ENCODE measurements around the gene ERLEC1.

ERLEC1 gene

DNA sequence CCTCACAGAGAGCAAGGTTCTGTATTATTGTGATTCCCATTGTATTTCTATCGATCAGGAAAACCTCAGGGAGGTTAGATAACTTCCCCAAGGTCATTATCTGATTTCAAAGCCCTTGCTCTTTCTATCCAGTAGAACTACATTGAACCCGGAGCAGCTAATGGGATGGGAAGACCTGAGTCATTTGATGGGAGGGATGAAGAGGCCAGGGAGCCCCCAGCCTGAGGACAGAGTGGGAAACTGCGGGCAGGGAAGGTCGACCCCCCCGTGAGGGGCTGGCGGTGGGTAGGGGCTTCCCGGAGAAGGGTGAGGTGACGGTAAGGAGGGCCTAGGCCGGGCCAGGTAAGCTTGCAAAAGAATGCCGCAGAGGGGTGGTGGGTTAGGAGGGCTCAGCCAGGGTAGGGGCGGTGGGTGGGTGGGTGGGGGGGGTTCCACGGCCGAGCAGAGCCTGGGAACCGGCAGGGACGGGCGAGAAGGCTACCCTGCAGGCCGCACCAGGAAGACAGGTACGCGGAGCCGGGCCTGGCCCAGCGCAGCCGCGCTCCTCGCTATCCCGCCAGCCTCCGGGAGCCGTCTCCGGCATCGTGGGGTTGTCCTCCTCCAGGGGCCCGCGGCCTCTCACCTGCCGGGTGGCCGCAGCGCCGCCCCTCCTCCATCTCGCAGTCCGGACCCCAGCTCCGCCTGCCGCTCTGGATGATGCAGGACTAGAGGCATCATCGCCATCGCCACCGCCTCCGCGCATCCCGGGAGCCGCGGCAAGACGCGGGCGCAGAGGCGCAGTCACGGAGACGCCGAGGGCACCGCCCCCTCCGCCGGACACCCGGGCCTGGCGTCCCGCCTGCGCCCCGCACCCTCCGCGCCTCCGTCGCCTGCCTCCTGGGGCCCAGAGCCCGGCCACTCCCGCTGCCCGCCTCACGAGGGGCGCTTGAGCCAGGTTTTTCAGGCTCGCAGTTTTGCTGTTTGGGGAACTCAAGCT is 72.7 kb downstream of the ERLEC1 start, which contains the start of gene GPR75:
Gene GPR75, minus strand, starts transcription at position 762 of the 976 bp plus-strand sequence. CDS start 5,211 bp downstream, outside the sequence.
- DNase-seq (ENCODE audit: low read depth): no peak
- peak within 1 kb of the TSS; percentile 31 for H3K4me3 ChIP-seq (ENCODE audit: control insufficient read depth, low read depth, low read length)
- no peak for TF ChIP-seq CTCF (IDR thresholded peaks at IDR 0.05; ENCODE audit: control insufficient read depth, insufficient read depth, low read depth, low read length, missing control alignments)

GRCh38 chr2:53861824-53862223 is 75.0 kb downstream of the ERLEC1 start:
- no peak overlapping the region for H3K4me3 ChIP-seq (ENCODE audit: control insufficient read depth, low read depth, low read length)
- TF ChIP-seq CTCF (IDR thresholded peaks at IDR 0.05; ENCODE audit: control insufficient read depth, insufficient read depth, low read depth, low read length, missing control alignments): no peak
- no peak for DNase-seq (ENCODE audit: low read depth)

DNA sequence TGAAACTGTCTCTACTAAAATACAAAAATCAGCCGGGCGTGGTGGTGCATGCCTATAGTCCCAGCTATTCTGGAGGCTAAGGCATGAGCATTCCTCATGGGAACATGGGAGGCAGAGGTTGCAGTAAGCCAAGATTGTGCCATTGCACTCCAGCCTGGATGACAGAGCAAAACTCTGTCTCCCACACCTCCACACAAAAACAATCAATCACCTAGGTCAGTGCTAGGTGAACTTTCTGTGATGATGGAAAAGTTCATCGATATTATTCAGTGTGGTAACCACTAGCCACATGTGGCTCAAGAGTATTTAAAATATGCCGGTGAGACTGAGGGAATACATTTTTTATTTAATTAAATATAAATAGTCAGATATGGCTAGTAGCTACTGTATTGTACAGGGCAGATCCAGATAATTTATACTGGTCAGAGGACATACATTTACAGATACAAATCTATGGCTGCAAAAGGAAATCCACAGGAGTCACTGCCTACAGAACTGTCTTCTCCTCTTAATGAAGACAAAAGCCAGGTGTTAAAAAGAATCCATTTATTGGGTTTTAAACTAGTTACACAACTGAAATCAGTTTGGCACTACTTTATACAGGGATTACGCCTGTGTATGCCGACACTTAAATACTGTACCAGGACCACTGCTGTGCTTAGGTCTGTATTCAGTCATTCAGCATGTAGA is 76.8 kb downstream of the ERLEC1 start:
- DNase-seq (ENCODE audit: low read depth): no peak
- no peak overlapping the region for H3K4me3 ChIP-seq (ENCODE audit: control insufficient read depth, low read depth, low read length)
- TF ChIP-seq CTCF (IDR thresholded peaks at IDR 0.05; ENCODE audit: control insufficient read depth, insufficient read depth, low read depth, low read length, missing control alignments): no peak

DNA sequence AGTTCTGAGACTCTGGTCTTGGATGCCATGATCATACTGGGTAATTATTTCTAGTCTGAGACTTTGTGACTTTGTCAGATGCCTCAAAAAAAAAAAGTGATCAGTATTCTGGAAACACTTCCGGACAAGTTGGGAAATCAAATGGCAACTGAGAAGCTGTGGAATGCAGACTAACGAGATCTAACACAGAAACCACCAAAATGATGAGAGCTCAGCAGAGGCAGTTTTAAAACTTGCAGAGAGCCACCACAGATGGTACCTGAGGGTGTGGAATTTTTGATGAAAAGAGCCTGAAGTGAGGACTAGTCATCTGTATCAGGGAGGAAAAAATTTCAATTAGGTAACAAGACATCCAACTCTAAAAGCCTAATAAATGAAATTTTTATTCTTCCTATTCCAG is 78.4 kb downstream of the ERLEC1 start:
- no peak overlapping the region for H3K4me3 ChIP-seq (ENCODE audit: control insufficient read depth, low read depth, low read length)
- TF ChIP-seq CTCF (IDR thresholded peaks at IDR 0.05; ENCODE audit: control insufficient read depth, insufficient read depth, low read depth, low read length, missing control alignments): no peak
- DNase-seq (ENCODE audit: low read depth): no peak

GRCh38 chr2:53865962-53866361 is 79.1 kb downstream of the ERLEC1 start:
- H3K4me3 ChIP-seq (ENCODE audit: control insufficient read depth, low read depth, low read length): no peak overlapping the region
- no peak for TF ChIP-seq CTCF (IDR thresholded peaks at IDR 0.05; ENCODE audit: control insufficient read depth, insufficient read depth, low read depth, low read length, missing control alignments)
- DNase-seq (ENCODE audit: low read depth): no peak

GRCh38 chr2:53867169-53867568 is 80.3 kb downstream of the ERLEC1 start:
- H3K4me3 ChIP-seq (ENCODE audit: control insufficient read depth, low read depth, low read length): no peak overlapping the region
- DNase-seq (ENCODE audit: low read depth): no peak
- no peak for TF ChIP-seq CTCF (IDR thresholded peaks at IDR 0.05; ENCODE audit: control insufficient read depth, insufficient read depth, low read depth, low read length, missing control alignments)
